Uterus (tissue), 4 donors: Measurements from ENCODE around the gene FAM209B. TPM values are rescaled to one million over a fixed set of nuclear protein-coding genes. Genes with fewer than 3 reads are reported as not detected.
"Not testable (repeated sequence)": the region's sequence is repeated elsewhere in the genome, so short reads cannot be mapped to it uniquely, and the experiment has no call there.

Experiments used
- DNase-seq, 2 donors: peaks; one replicate each; pipeline ENCODE4 v3.0.0-alpha.2; 2019 to 2020
- H3K27ac ChIP-seq, 2 donors: fragments of 200-600 bp; sonication (generic); 1 replicate in 1 of 2; 2 replicates in 1 of 2; pipeline ENCODE4 v1.5.1; 2016 to 2018
- H3K27me3 ChIP-seq, 2 donors: fragments of 200-600 bp; sonication (generic); one replicate each; pipeline ENCODE4 v1.5.1; 2018 to 2019; ENCODE audit warnings: control low read depth in 1 of 2
- H3K36me3 ChIP-seq, 2 donors: fragments of 200-600 bp; sonication (generic); one replicate each; pipeline ENCODE4 v1.5.1; 2019; ENCODE audit warnings: control low read depth in 1 of 2
- H3K4me1 ChIP-seq, 2 donors: fragments of 200-600 bp; sonication (generic); one replicate each; pipeline ENCODE4 v1.5.1; 2018 to 2019; ENCODE audit warnings: control low read depth in 1 of 2
- H3K4me3 ChIP-seq, 2 donors: fragments of 200-600 bp; sonication (generic); 1 replicate in 1 of 2; 2 replicates in 1 of 2; pipeline ENCODE4 v1.5.1; 2018 to 2019; ENCODE audit warnings: mild to moderate bottlenecking in 1 of 2
- H3K9me3 ChIP-seq, 2 donors: fragments of 200-600 bp; sonication (generic); one replicate each; pipeline ENCODE4 v1.5.1; 2019; ENCODE audit warnings: control low read depth in 1 of 2
- POLR2A ChIP-seq, 2 donors: fragments of 450-650 bp; IDR thresholded peaks; one replicate each; pipeline ENCODE4 v1.6.1; 2016; ENCODE audit warnings: antibody characterized with exemption in 2 of 2, mild to moderate bottlenecking in 1 of 2, moderate library complexity in 1 of 2
- intact Hi-C: fragments of 100-400 bp; cut with DNase I; formaldehyde crosslinking; loops from one replicate; pipeline ENCODE4 v1.15.1; 2023; ENCODE audit warnings: low total_unique reads
- total RNA-seq, 4 donors: library from RNA; depleted of rRNA in 3 of 4; stranded (reverse); fragments of >200 nt in 3 of 4; gene quantifications; one replicate each; pipeline versions ENCODE4 v1.1.0 to v1.2.4, GENCODE V29; 2014 to 2023
- TF ChIP-seq, protein P1 (sequence below), 4 experiments: fragments of 200-600 bp in 2 of 4; fragments of 450-650 bp in 2 of 4; sonication (generic) in 2 of 4; IDR thresholded peaks; one replicate each; pipeline ENCODE4 v1.5.1; 2016 to 2019; ENCODE audit warnings: antibody characterized with exemption in 4 of 4, mild to moderate bottlenecking in 2 of 4, moderate library complexity in 1 of 4
- donor health status: DM: yes; HTN: yes; CAD: no.

Gene FAM209B
- total RNA-seq, 4 donors from 2014 or later: 0.79 TPM; not detected in 3

DNA sequence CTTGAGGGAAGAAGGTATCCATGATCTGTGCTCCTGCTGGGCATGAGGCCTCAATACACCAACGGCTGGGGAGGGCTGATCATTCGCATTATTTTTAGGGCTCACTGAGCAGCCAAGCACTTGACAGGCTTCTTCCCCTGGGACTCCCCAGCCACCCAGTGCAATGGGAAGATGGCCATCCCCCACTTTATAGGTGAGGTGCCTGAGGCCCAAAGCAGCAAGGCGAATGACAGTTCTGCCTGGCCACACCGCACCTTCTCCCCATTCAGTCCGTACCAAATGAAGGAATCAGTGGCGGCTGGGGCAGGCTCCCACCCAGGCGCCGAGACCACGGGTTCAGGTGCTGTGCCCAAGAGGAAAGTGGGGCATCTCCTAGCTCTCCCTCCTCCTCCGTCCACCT is 12.9 kb upstream of the FAM209B start:
- TF ChIP-seq, protein P1, sequence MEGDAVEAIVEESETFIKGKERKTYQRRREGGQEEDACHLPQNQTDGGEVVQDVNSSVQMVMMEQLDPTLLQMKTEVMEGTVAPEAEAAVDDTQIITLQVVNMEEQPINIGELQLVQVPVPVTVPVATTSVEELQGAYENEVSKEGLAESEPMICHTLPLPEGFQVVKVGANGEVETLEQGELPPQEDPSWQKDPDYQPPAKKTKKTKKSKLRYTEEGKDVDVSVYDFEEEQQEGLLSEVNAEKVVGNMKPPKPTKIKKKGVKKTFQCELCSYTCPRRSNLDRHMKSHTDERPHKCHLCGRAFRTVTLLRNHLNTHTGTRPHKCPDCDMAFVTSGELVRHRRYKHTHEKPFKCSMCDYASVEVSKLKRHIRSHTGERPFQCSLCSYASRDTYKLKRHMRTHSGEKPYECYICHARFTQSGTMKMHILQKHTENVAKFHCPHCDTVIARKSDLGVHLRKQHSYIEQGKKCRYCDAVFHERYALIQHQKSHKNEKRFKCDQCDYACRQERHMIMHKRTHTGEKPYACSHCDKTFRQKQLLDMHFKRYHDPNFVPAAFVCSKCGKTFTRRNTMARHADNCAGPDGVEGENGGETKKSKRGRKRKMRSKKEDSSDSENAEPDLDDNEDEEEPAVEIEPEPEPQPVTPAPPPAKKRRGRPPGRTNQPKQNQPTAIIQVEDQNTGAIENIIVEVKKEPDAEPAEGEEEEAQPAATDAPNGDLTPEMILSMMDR (IDR thresholded peaks at IDR 0.05): no peak
- no peak for TF ChIP-seq POLR2A (IDR thresholded peaks at IDR 0.05)
- DNase-seq: no peak
- no peaks in the 10 kb centered on the region for H3K36me3 ChIP-seq

DNA sequence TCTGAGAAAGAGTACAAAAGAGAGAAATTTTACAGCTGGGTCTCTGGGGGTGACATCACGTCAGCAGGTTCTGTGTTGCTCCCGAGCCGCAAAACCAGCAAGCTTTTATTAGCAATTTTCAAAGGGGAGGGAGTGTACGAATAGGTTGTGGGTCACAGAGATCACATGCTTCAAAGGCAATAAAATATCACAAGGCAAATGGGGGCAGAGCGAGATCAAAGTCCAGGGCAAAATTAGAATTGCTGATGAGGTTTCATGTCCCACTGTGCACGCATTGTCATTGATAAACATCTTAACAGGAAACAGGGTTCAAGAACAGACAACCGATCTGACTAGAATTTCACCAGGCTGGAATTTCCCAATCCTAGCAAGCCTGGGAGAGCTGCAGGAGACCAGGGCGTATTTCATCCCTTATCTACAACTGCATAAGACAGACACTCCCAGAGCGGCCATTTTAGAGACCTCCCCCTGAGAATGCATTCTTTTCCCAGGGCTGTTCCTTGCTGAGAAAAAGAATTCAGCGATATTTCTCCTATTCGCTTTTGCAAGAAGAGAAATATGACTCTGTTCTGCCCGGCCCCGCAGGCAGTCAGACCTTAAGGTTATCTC is 12.2 kb upstream of the FAM209B start:
- DNase-seq, H3K27ac ChIP-seq, H3K4me1 ChIP-seq, H3K36me3 ChIP-seq, H3K27me3 ChIP-seq, intact Hi-C loops, H3K4me3 ChIP-seq: not testable (repeated sequence)
- peaks cover 0 to 23% of the 10 kb centered on the region in 2 donors for H3K9me3 ChIP-seq

More for the DNA sequence above, 12.9 kb upstream of the FAM209B start:
- H3K27ac ChIP-seq: no peak overlapping the region
- H3K27me3 ChIP-seq: no peaks in the 10 kb centered on the region
- intact Hi-C loops: no loop called here
- H3K4me1 ChIP-seq: no peaks in the 10 kb centered on the region
- H3K9me3 ChIP-seq: peaks cover 0 to 23% of the 10 kb centered on the region in 2 donors
- H3K4me3 ChIP-seq: no peak overlapping the region

DNA sequence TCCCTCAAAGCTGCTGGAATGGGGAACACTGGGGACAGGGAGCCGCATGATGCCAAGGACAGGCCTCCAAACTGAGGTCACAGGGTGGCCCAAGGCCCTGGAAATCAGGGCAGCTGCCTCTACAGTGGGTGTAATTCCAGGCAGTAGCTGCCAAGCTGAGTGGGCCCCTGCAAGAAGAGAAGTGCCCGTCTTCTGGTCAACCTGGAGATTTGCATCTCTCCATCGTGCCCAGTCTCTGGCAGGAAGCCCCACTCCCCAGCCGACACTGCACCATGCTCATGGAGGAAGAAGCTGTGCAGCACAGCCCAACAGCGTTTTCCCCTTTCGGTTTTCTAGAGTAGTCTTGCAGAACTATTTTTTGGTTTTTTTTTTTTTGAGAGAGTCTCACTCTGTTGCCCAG is 10.7 kb upstream of the FAM209B start:
- no peak for DNase-seq
- intact Hi-C loops: no loop called here
- H3K4me1 ChIP-seq: no peaks in the 10 kb centered on the region
- H3K36me3 ChIP-seq: no peaks in the 10 kb centered on the region
- H3K27me3 ChIP-seq: no peaks in the 10 kb centered on the region
- TF ChIP-seq, protein P1 (IDR thresholded peaks at IDR 0.05): no peak
- TF ChIP-seq POLR2A (IDR thresholded peaks at IDR 0.05): no peak
- H3K9me3 ChIP-seq: peaks cover 0 to 23% of the 10 kb centered on the region in 2 donors
- H3K27ac ChIP-seq: no peak overlapping the region
- no peak overlapping the region for H3K4me3 ChIP-seq

DNA sequence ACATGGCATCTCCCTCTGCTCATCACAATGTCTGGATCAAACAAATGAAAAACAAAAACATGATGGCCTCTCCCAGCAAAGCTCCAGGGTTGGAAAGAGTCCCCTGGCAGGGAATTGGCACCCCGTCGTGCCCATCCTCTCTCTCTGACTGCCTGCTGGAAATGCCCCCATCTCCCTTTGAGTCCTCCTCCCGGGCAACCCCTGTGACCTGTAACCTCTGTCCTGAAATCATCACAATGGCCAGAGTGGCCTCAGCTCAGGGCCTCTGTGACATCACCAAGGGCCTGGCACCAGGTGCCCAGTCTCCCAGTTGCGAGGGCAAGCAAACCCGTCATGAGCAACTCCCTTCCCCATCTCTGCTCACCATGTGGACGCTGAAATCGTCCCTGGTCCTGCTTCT is 8.6 kb upstream of the FAM209B start, which contains the start of gene FAM209A:
Gene FAM209A, plus strand, starts transcription at position 301 of the 400 bp plus-strand sequence. Its CDS starts 65 bp downstream, at position 366.
- intact Hi-C loops, H3K27ac ChIP-seq, H3K4me3 ChIP-seq, H3K36me3 ChIP-seq, H3K4me1 ChIP-seq, H3K27me3 ChIP-seq, DNase-seq: not testable (repeated sequence)
- peaks cover 0 to 18% of the 10 kb centered on the region in 2 donors for H3K9me3 ChIP-seq

DNA sequence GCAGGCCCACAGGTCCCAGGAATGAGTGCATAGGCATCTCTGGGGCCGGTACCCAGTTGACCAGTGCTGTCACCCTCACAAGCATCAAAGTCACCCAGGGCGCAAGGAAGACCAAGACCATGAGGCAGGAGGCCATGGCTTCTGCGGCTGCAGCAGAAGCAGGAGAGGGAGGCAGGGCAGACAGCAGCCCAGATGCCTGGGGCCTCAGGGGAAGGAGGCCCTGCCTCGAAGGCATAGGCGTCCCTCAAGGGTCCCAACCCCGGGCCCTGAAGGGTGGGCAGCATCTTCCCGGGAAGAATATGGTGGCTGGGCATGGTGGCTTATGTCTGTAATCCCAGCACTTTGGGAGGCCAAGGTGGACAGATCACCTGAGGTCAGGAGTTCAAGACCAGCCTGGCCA is 5.5 kb upstream of the FAM209B start:
- no peak for DNase-seq
- Histone ChIP-seq H3K27me3 (no peaks in the 10 kb centered on the region), H3K4me1 (no peaks in the 10 kb centered on the region), H3K36me3 (no peaks in the 10 kb centered on the region), H3K4me3 (no peak overlapping the region), H3K9me3 (no peaks in the 10 kb centered on the region), H3K27ac (no peak overlapping the region)
- TF ChIP-seq POLR2A (IDR thresholded peaks at IDR 0.05): no peak
- intact Hi-C loops: no loop called here

DNA sequence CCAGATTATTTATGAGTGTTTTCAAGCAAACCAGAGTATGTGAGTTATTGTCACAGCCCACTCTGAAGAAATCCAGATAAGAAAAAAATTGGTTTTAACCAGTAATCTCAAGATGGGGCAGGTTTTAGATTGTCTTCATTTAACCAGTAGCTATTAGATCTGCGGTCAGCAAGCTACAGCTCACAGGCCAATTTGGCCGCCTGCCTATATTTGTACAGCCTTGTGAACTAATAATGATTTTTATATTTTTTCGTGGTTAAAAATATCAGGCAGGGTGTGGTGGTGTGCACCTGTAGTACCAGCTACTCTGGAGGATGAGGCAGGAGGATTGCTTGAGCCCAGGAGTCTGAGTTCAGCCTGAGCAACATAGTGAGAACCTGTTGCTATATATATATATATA is 5.0 kb downstream of the FAM209B start:
- Histone ChIP-seq H3K4me1 (no peaks in the 10 kb centered on the region), H3K27ac (no peak overlapping the region), H3K9me3 (no peaks in the 10 kb centered on the region), H3K36me3 (no peaks in the 10 kb centered on the region), H3K4me3 (no peak overlapping the region), H3K27me3 (no peaks in the 10 kb centered on the region)
- no peak for TF ChIP-seq POLR2A (IDR thresholded peaks at IDR 0.05)
- TF ChIP-seq, protein P1 (IDR thresholded peaks at IDR 0.05): no peak
- intact Hi-C loops: no loop called here
- no peak for DNase-seq

DNA sequence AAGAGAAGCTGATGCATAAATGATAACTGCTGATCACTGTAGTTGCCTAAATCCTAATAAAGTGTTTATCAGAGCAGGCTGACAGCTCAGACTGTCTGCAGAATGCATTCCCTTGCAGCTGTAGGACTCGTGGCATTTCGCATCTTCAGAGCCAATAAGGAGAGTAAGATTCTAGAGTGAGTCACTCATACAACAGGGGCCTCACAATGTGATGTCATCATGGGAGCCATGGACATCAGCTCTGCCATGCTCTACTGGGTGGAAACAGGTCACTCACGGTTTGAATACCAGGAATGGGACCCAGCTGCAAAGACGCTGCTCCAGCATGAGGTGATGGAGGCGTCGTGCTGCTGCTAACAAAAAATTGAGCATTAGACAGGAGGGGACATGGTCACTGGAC is 7.4 kb downstream of the FAM209B start:
- no peak overlapping the region for H3K27ac ChIP-seq
- no peak for DNase-seq
- no peaks in the 10 kb centered on the region for H3K27me3 ChIP-seq
- H3K36me3 ChIP-seq: no peaks in the 10 kb centered on the region
- intact Hi-C loops: no loop called here
- no peak overlapping the region for H3K4me3 ChIP-seq
- H3K4me1 ChIP-seq: no peaks in the 10 kb centered on the region
- TF ChIP-seq, protein P1 (IDR thresholded peaks at IDR 0.05): no peak
- no peak for TF ChIP-seq POLR2A (IDR thresholded peaks at IDR 0.05)
- H3K9me3 ChIP-seq: no peaks in the 10 kb centered on the region
